Natural killer cell (primary cell): ENCODE results near the gene CETN1. TPM values are rescaled to one million over a fixed set of nuclear protein-coding genes. Genes with fewer than 3 reads are reported as not detected.

Experiments used
- ATAC-seq, 3 donors: fragments of 150-1000 bp in 2 of 3; fragments of 200-7000 bp in 1 of 3; cut with Tn5 transposase; 1 replicate in 1 of 3; 2 replicates in 2 of 3; pipeline ENCODE4 v1.10.0; 2021; ENCODE audit warnings: mild to moderate bottlenecking in 2 of 3, moderate library complexity in 2 of 3
- DNase-seq, 2 donors: peaks; one replicate each; pipeline versions ENCODE4 v3.0.0 to v3.0.0-alpha.2; 2013 to 2021; ENCODE audit warnings: mixed read lengths in 1 of 2
- H3K27ac ChIP-seq: one replicate; pipeline ENCODE4 v1.5.1; 2013; ENCODE audit warnings: mild to moderate bottlenecking, low read length
- H3K27me3 ChIP-seq: one replicate; pipeline ENCODE4 v1.6.1; 2013; ENCODE audit warnings: low read length; ENCODE audit not compliant: control insufficient read depth, insufficient read depth
- H3K36me3 ChIP-seq: one replicate; pipeline ENCODE4 v1.6.1; 2013; ENCODE audit warnings: low read length; ENCODE audit not compliant: control insufficient read depth, insufficient read depth
- H3K4me1 ChIP-seq: one replicate; pipeline ENCODE4 v1.6.1; 2013; ENCODE audit warnings: low read length; ENCODE audit not compliant: control insufficient read depth, insufficient read depth
- H3K4me3 ChIP-seq: one replicate; pipeline ENCODE4 v1.5.1; 2013; ENCODE audit warnings: low read length
- H3K9me3 ChIP-seq: one replicate; pipeline ENCODE4 v1.6.1; 2013; ENCODE audit warnings: low read length; ENCODE audit not compliant: control insufficient read depth, insufficient read depth
- H3K27ac Mint-ChIP-seq, 2 donors: one replicate each; pipeline ENCODE4 v1.8.0; 2022; ENCODE audit warnings: mild to moderate bottlenecking in 2 of 2, mixed read lengths in 2 of 2, moderate library complexity in 1 of 2
- H3K27me3 Mint-ChIP-seq, 2 donors: one replicate each; pipeline ENCODE4 v1.8.0; 2022; ENCODE audit warnings: low read depth in 2 of 2, mixed read lengths in 2 of 2
- H3K36me3 Mint-ChIP-seq: one replicate; pipeline ENCODE4 v1.8.0; 2022; ENCODE audit warnings: mixed read lengths
- H3K4me1 Mint-ChIP-seq, 2 donors: one replicate each; pipeline ENCODE4 v1.8.0; 2022; ENCODE audit warnings: mixed read lengths in 2 of 2
- H3K4me3 Mint-ChIP-seq: one replicate; pipeline ENCODE4 v1.8.0; 2022; ENCODE audit warnings: mild to moderate bottlenecking, moderate library complexity, mixed read lengths
- H3K9me3 Mint-ChIP-seq, 2 donors: one replicate each; pipeline ENCODE4 v1.8.0; 2022; ENCODE audit warnings: mixed read lengths in 2 of 2
- WGBS: methylation state at CpG from one replicate; pipeline ENCODE4 v1.1.7; 2013; ENCODE audit warnings: missing lambda C conversion rate; ENCODE audit not compliant: insufficient coverage; 5-methylcytosine and 5-hydroxymethylcytosine counted together
- intact Hi-C: fragments of 100-400 bp; cut with micrococcal nuclease; formaldehyde crosslinking; loops from one replicate; pipeline ENCODE4 v1.14.2; 2022
- total RNA-seq, 4 donors: library from RNA; stranded (reverse); fragments of 120-200 nt in 1 of 4; gene quantifications; one replicate each; pipeline versions ENCODE4 v1.2.3 to v1.2.4, GENCODE V29; 2013 to 2022
- TF ChIP-seq, protein P1 (sequence below): fragments of 200-600 bp; IDR thresholded peaks from one replicate; pipeline ENCODE4 v1.8.0; 2022; ENCODE audit warnings: antibody characterized with exemption

CETN1 gene
- total RNA-seq, 3 donors from 2014 or later (not counting 1 experiment from before 2014, with no cell fraction given), result not detected

DNA sequence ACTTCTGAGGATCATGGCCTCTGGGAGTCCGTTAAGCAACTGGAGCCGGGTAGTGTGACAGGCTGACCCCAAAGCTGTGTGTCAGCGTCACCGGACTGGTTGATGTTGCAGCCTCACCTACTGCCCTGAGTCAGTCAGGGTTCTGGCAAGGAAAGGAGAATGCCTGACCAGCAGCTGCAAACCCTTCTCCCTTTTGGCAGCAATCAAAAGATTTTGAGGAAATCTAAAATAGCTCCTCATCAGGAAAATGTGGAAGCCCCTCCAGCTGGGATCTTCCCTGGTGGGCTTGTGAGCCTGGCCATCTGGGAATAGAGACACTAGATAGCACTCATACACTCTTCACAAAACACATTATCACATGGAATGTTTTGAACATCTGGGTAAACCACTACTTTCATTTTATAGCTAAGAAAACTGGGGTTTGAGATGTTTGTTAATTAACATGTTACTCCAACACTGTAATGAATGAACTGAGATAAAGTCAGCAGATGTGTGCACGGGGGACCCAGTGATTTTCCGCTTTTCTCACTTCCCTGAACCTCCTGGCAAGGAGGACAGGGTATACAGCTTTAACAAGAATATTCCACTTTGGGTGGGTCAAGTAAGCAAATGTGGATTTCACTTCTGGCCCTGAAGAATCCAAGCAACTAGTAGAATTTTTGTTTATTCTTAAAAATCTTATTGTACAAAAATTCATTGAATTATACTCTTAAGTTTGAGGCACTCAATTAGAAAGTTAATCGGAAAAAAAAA is 41.3 kb downstream of the CETN1 start:
- no peak overlapping the region for H3K27ac Mint-ChIP-seq
- Histone ChIP-seq H3K36me3 (no peaks in the 10 kb centered on the region), H3K27ac (no peak overlapping the region), H3K4me3 (no peak overlapping the region), H3K9me3 (no peaks in the 10 kb centered on the region), H3K27me3 (no peaks in the 10 kb centered on the region), H3K4me1 (no peaks in the 10 kb centered on the region)
- TF ChIP-seq, protein P1, sequence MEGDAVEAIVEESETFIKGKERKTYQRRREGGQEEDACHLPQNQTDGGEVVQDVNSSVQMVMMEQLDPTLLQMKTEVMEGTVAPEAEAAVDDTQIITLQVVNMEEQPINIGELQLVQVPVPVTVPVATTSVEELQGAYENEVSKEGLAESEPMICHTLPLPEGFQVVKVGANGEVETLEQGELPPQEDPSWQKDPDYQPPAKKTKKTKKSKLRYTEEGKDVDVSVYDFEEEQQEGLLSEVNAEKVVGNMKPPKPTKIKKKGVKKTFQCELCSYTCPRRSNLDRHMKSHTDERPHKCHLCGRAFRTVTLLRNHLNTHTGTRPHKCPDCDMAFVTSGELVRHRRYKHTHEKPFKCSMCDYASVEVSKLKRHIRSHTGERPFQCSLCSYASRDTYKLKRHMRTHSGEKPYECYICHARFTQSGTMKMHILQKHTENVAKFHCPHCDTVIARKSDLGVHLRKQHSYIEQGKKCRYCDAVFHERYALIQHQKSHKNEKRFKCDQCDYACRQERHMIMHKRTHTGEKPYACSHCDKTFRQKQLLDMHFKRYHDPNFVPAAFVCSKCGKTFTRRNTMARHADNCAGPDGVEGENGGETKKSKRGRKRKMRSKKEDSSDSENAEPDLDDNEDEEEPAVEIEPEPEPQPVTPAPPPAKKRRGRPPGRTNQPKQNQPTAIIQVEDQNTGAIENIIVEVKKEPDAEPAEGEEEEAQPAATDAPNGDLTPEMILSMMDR, result no peak
- no peaks in the 10 kb centered on the region for H3K4me1 Mint-ChIP-seq
- no peak overlapping the region for H3K4me3 Mint-ChIP-seq
- WGBS, result 71% methylated on average over 6 of the region's 7 CpGs
- H3K9me3 Mint-ChIP-seq, result no peaks in the 10 kb centered on the region
- peaks cover 7 to 16% of the 10 kb centered on the region in 2 donors for H3K27me3 Mint-ChIP-seq
- H3K36me3 Mint-ChIP-seq, result no peaks in the 10 kb centered on the region
- DNase-seq, result no peak
- intact Hi-C loops, result no loop called here
- no peak for ATAC-seq

GRCh38 chr18:622289-622688 is 42.1 kb downstream of the CETN1 start:
- Histone ChIP-seq H3K27ac (no peak overlapping the region), H3K36me3 (no peaks in the 10 kb centered on the region), H3K9me3 (no peaks in the 10 kb centered on the region), H3K27me3 (no peaks in the 10 kb centered on the region), H3K4me3 (no peak overlapping the region), H3K4me1 (no peaks in the 10 kb centered on the region)
- Mint-ChIP-seq H3K4me1 (no peaks in the 10 kb centered on the region), H3K27me3 (peaks cover 8 to 16% of the 10 kb centered on the region in 2 donors), H3K4me3 (no peak overlapping the region), H3K9me3 (no peaks in the 10 kb centered on the region), H3K27ac (no peak overlapping the region), H3K36me3 (no peaks in the 10 kb centered on the region)
- DNase-seq (no peak), ATAC-seq (no peak)
- WGBS, result 91% methylated on average over 6 of the region's 6 CpGs
- TF ChIP-seq, protein P1, result no peak
- intact Hi-C loops, result no loop called here

DNA sequence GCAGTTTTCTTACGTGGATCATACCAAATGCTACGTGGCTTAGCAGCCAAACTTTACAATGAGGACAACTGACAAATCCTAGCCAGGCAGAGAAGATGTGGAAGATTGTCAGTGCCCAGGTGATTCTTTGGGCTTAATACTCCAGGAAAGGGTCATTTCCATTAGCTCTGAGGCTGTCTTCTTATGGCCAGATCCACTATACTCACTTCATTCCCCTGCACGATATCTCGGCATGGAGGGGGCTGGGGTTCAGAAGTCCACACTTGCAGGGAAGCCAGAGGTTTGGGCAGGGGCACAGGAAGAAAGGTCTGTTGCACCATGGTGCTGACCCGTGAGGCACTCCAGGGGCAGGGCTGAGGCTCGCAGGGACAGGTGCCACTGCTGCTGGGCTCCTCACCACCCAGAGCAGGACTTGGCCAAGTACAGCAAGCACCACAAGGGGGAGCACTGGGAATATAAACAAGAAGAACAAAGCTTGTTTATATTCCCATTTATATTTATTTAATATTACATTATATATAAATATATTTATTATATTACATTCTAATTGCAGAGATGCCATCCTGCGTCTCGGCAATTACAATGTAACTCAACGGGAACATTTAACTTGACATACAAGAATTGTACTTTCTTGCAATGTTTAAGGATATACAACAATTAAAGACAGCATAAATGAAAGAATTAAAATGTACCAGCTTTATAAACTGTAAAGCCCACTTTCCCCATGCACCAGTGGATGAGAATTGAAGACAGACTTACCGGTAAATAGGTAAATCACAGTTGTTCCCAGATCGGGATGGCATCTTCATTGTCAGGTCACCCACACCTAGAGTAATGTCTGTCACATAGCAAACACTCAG is 43.8 kb downstream of the CETN1 start:
- intact Hi-C loops, result loop anchor here (1.0 to 2.0 kb wide), 2 partner anchors 207 to 215 kb away; no protein-coding TSS in a partner anchor
- no peaks in the 10 kb centered on the region for H3K4me1 Mint-ChIP-seq
- no peaks in the 10 kb centered on the region for H3K9me3 Mint-ChIP-seq
- no peaks in the 10 kb centered on the region for H3K9me3 ChIP-seq
- TF ChIP-seq, protein P1, result peak; percentile 66
- no peak overlapping the region for H3K4me3 ChIP-seq
- no peaks in the 10 kb centered on the region for H3K36me3 ChIP-seq
- no peak overlapping the region for H3K27ac ChIP-seq
- H3K27me3 ChIP-seq, result no peaks in the 10 kb centered on the region
- DNase-seq, result peak; percentile 31 to 76
- H3K27ac Mint-ChIP-seq, result no peak overlapping the region
- H3K4me3 Mint-ChIP-seq, result no peak overlapping the region
- peak; percentile 54 to 81 (median 72) for ATAC-seq
- 71% methylated on average over 8 of the region's 11 CpGs for WGBS
- no peaks in the 10 kb centered on the region for H3K36me3 Mint-ChIP-seq
- H3K4me1 ChIP-seq, result no peaks in the 10 kb centered on the region
- peaks cover 7 to 12% of the 10 kb centered on the region in 2 donors for H3K27me3 Mint-ChIP-seq
